ENCODE measurements around the gene COL15A1.
A peak's percentile ranks its signal among the peaks of the same experiment; 100 is the strongest.

DNA sequence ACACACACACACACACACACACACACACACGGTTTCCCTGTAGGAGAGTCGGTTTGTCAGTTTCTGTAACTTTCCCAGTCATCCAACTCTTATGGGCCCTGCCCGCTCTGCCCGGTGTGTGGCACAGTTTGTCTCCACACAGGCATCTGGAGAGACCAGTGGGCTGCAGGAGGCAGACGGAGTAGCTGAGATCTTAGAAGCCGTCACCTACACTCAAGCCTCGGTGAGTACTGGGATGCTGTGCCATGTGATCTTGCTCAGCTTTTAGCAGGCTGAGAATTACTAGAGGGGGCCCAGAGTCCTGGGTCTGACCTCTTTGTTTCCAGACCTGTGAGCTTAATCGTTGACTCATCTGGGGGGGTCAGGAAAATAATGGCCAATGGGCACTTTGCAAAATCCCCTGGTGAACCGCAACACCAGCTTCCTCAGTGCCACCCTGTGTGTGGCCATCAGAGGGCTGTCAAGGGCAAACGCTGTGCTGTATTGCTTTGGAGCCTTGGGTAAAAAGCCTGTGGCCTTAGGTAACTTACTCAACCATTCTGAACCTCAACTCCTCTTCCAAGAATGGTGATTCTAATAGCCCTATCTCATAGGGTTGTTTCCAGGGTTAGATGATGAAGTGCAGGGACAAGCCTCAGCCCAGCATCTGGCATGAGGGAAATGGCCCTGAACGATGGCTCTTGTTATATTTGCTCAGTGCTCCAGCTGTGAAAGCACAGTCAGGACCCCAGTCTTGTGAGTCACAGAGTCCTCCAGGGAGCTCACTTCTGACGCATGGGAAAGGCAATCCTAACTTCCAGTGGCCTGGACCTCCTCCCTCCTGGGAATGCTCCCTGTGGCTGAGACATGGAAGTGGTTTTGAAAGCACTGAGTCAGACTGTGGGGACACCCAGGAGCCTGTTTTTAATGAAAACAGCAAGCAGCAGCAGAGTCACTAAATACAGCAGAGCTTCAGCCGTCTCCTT, 45.6 kb downstream of the COL15A1 start:
- TF ChIP-seq, protein P1, sequence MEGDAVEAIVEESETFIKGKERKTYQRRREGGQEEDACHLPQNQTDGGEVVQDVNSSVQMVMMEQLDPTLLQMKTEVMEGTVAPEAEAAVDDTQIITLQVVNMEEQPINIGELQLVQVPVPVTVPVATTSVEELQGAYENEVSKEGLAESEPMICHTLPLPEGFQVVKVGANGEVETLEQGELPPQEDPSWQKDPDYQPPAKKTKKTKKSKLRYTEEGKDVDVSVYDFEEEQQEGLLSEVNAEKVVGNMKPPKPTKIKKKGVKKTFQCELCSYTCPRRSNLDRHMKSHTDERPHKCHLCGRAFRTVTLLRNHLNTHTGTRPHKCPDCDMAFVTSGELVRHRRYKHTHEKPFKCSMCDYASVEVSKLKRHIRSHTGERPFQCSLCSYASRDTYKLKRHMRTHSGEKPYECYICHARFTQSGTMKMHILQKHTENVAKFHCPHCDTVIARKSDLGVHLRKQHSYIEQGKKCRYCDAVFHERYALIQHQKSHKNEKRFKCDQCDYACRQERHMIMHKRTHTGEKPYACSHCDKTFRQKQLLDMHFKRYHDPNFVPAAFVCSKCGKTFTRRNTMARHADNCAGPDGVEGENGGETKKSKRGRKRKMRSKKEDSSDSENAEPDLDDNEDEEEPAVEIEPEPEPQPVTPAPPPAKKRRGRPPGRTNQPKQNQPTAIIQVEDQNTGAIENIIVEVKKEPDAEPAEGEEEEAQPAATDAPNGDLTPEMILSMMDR (optimal IDR thresholded peaks at IDR 0.05 in 1 of 3, IDR thresholded peaks at IDR 0.05 in 1 of 3, conservative IDR thresholded peaks at IDR 0.05 in 1 of 3; ENCODE audit: extremely low read depth in 1 of 3, insufficient read depth in 2 of 3, low read length in 3 of 3) = peak in 1 of 3 experiments; percentile 2
- no peak for TF ChIP-seq EZH2 (IDR thresholded peaks at IDR 0.05; ENCODE audit: low read length)
